CD4-positive, alpha-beta memory T cell (primary cell): ENCODE measurements around the gene CRAMP1. TPM values are rescaled to one million over a fixed set of nuclear protein-coding genes. Genes with fewer than 3 reads are reported as not detected.

Experiments used
- CTCF ChIA-PET: fragments of 350-600 bp; sonication (Branson Sonifier 250); formaldehyde crosslinking; loops from one replicate; lab custom pipeline; 2021; ENCODE audit warnings: inconsistent platforms; ENCODE audit not compliant: partially characterized antibody; lab: Charles Lee
- POLR2A ChIA-PET: fragments of 350-600 bp; sonication (Branson Sonifier 250); formaldehyde crosslinking; loops from one replicate; lab custom pipeline; 2021; ENCODE audit not compliant: partially characterized antibody; lab: Charles Lee
- DNase-seq, 5 donors: peaks; one replicate each; pipeline versions ENCODE4 v3.0.0 to v3.0.0-alpha.2; 2020 to 2022; ENCODE audit warnings: mixed read lengths in 1 of 5
- H3K27ac ChIP-seq: one replicate; pipeline ENCODE4 v1.7.0; 2013; ENCODE audit warnings: low read depth, low read length
- H3K27me3 ChIP-seq: 2 replicates; pipeline ENCODE4 v1.7.0; 2013; ENCODE audit warnings: mild to moderate bottlenecking, low read length, moderate library complexity; ENCODE audit not compliant: insufficient read depth
- H3K36me3 ChIP-seq: 2 replicates; pipeline ENCODE4 v1.7.0; 2013; ENCODE audit warnings: mild to moderate bottlenecking, low read length, moderate library complexity; ENCODE audit not compliant: insufficient read depth
- H3K4me1 ChIP-seq: 2 replicates; pipeline ENCODE4 v1.7.0; 2013; ENCODE audit warnings: mild to moderate bottlenecking, low read length, moderate library complexity; ENCODE audit not compliant: insufficient read depth
- H3K4me3 ChIP-seq, 2 donors: one replicate each; pipeline ENCODE4 v1.7.0; 2013; ENCODE audit warnings: low read length in 2 of 2, mild to moderate bottlenecking in 1 of 2
- H3K9me3 ChIP-seq, 2 donors: one replicate each; pipeline ENCODE4 v1.7.0; 2013; ENCODE audit warnings: low read length in 2 of 2, control low read depth in 1 of 2; ENCODE audit not compliant: control insufficient read depth in 1 of 2
- H3K27ac Mint-ChIP-seq, 7 donors: one replicate each; pipeline ENCODE4 v1.8.0; 2020 to 2021; ENCODE audit warnings: mixed read lengths in 7 of 7, mild to moderate bottlenecking in 6 of 7, inconsistent platforms in 3 of 7, moderate library complexity in 3 of 7
- H3K27me3 Mint-ChIP-seq, 2 donors: one replicate each; pipeline ENCODE4 v1.8.0; 2020 to 2021; ENCODE audit warnings: mixed read lengths in 2 of 2
- H3K36me3 Mint-ChIP-seq, 2 donors: one replicate each; pipeline ENCODE4 v1.8.0; 2020 to 2021; ENCODE audit warnings: mixed read lengths in 2 of 2, inconsistent platforms in 1 of 2, mild to moderate bottlenecking in 1 of 2
- H3K4me1 Mint-ChIP-seq, 4 donors: one replicate each; pipeline ENCODE4 v1.8.0; 2020 to 2021; ENCODE audit warnings: mixed read lengths in 4 of 4, mild to moderate bottlenecking in 1 of 4
- H3K4me3 Mint-ChIP-seq, 8 donors: one replicate each; pipeline ENCODE4 v1.8.0; 2020 to 2021; ENCODE audit warnings: mixed read lengths in 8 of 8, mild to moderate bottlenecking in 7 of 8, moderate library complexity in 6 of 8, inconsistent platforms in 3 of 8
- H3K9me3 Mint-ChIP-seq, 8 donors: one replicate each; pipeline ENCODE4 v1.8.0; 2020 to 2021; ENCODE audit warnings: mixed read lengths in 8 of 8, mild to moderate bottlenecking in 5 of 8, inconsistent platforms in 3 of 8, moderate library complexity in 1 of 8
- intact Hi-C: fragments of 100-400 bp; cut with micrococcal nuclease; formaldehyde crosslinking; loops from one replicate; pipeline ENCODE4 v1.15.1; 2023
- polyA plus RNA-seq, 2 donors: library from polyadenylated mRNA; unstranded; fragments of 300-500 nt; fragmentation: Illumina TruSeq; gene quantifications; one replicate each; pipeline ENCODE4 v1.2.3, GENCODE V29; 2021
- total RNA-seq, 2 experiments: library from RNA; stranded (reverse); gene quantifications; one replicate each; pipeline ENCODE4 v1.2.3, GENCODE V29; 2021

Gene CRAMP1
- total and polyA plus RNA-seq, 4 experiments from 2014 or later = 0.55 to 33.8 (median 16.2) TPM

- no peak overlapping the region for H3K27ac Mint-ChIP-seq
- intact Hi-C loops = loop anchor here (5.0 kb wide), 1 partner anchor 76 kb away; no protein-coding TSS in a partner anchor
Observed at GRCh38 chr16:1666316-1666715, 54.2 kb downstream of the CRAMP1 start.

GRCh38 chr16:1667271-1667670 is 55.1 kb downstream of the CRAMP1 start:
- no peak for DNase-seq
- intact Hi-C loops = loop anchor here (5.0 kb wide), 1 partner anchor 75 kb away; no protein-coding TSS in a partner anchor
- Mint-ChIP-seq H3K4me3 (no peak overlapping the region), H3K36me3 (peaks cover 48 to 75% of the 10 kb centered on the region in 2 donors), H3K4me1 (no peaks in the 10 kb centered on the region), H3K27me3 (no peaks in the 10 kb centered on the region), H3K27ac (no peak overlapping the region), H3K9me3 (no peaks in the 10 kb centered on the region)
- POLR2A ChIA-PET = interaction anchor here (1.9 kb wide), 1 partner anchor 10 kb away, joined by 7 read pairs; the partner anchor contains the start of gene JPT2
- Histone ChIP-seq H3K4me1 (no peaks in the 10 kb centered on the region), H3K27ac (no peak overlapping the region), H3K4me3 (no peak overlapping the region), H3K9me3 (no peaks in the 10 kb centered on the region), H3K27me3 (no peaks in the 10 kb centered on the region), H3K36me3 (peaks cover 63% of the 10 kb centered on the region)
- CTCF ChIA-PET = no interaction called here

More at GRCh38 chr16:1666316-1666715, 54.2 kb downstream of the CRAMP1 start:
- ChIA-PET POLR2A (no interaction called here), CTCF (no interaction called here)
- Histone ChIP-seq H3K4me3 (no peak overlapping the region), H3K4me1 (no peaks in the 10 kb centered on the region), H3K27me3 (no peaks in the 10 kb centered on the region), H3K36me3 (peaks cover 64% of the 10 kb centered on the region), H3K9me3 (no peaks in the 10 kb centered on the region), H3K27ac (no peak overlapping the region)
- DNase-seq = no peak
- peaks cover 45 to 74% of the 10 kb centered on the region in 2 donors for H3K36me3 Mint-ChIP-seq
- H3K4me1 Mint-ChIP-seq = no peaks in the 10 kb centered on the region
- no peaks in the 10 kb centered on the region for H3K27me3 Mint-ChIP-seq
- H3K9me3 Mint-ChIP-seq = no peaks in the 10 kb centered on the region
- H3K4me3 Mint-ChIP-seq = no peak overlapping the region

GRCh38 chr16:1667916-1668315 is 55.8 kb downstream of the CRAMP1 start:
- Histone ChIP-seq H3K27ac (no peak overlapping the region), H3K9me3 (no peaks in the 10 kb centered on the region), H3K36me3 (peaks cover 56% of the 10 kb centered on the region), H3K4me1 (no peaks in the 10 kb centered on the region), H3K27me3 (no peaks in the 10 kb centered on the region), H3K4me3 (no peak overlapping the region)
- ChIA-PET POLR2A (interaction anchor here (1.9 kb wide), 1 partner anchor 10 kb away, joined by 7 read pairs; the partner anchor contains the start of gene JPT2), CTCF (no interaction called here)
- Mint-ChIP-seq H3K27me3 (no peaks in the 10 kb centered on the region), H3K9me3 (no peaks in the 10 kb centered on the region), H3K4me3 (no peak overlapping the region), H3K4me1 (peaks cover 0 to under 1% (median 0%) of the 10 kb centered on the region in 4 donors), H3K36me3 (peaks cover 48 to 77% of the 10 kb centered on the region in 2 donors), H3K27ac (peak overlapping the region in 1 of 7 donors; percentile 42)
- DNase-seq = no peak
- intact Hi-C loops = loop anchor here (5.0 kb wide), 1 partner anchor 74 kb away; no protein-coding TSS in a partner anchor

GRCh38 chr16:1668612-1669319 is 56.6 kb downstream of the CRAMP1 start:
- intact Hi-C loops = loop anchor here (5.0 kb wide), 1 partner anchor 74 kb away; no protein-coding TSS in a partner anchor

GRCh38 chr16:1669698-1670097 is 57.5 kb downstream of the CRAMP1 start:
- Mint-ChIP-seq H3K27ac (no peak overlapping the region), H3K27me3 (no peaks in the 10 kb centered on the region), H3K4me3 (no peak overlapping the region), H3K36me3 (peaks cover 43 to 79% of the 10 kb centered on the region in 2 donors), H3K9me3 (no peaks in the 10 kb centered on the region), H3K4me1 (peaks cover 0 to 3% (median under 1%) of the 10 kb centered on the region in 4 donors)
- Histone ChIP-seq H3K36me3 (peaks cover 63% of the 10 kb centered on the region), H3K27me3 (no peaks in the 10 kb centered on the region), H3K4me1 (no peaks in the 10 kb centered on the region), H3K4me3 (no peak overlapping the region), H3K27ac (no peak overlapping the region), H3K9me3 (no peaks in the 10 kb centered on the region)
- ChIA-PET CTCF (no interaction called here), POLR2A (no interaction called here)
- no peak for DNase-seq
- intact Hi-C loops = loop anchor here (5.0 kb wide), 1 partner anchor 73 kb away; no protein-coding TSS in a partner anchor

More at GRCh38 chr16:1668612-1669319, 56.6 kb downstream of the CRAMP1 start:
- Histone ChIP-seq H3K4me3 (no peak overlapping the region), H3K9me3 (no peaks in the 10 kb centered on the region), H3K4me1 (no peaks in the 10 kb centered on the region), H3K27ac (no peak overlapping the region), H3K36me3 (peaks cover 55% of the 10 kb centered on the region), H3K27me3 (no peaks in the 10 kb centered on the region)
- POLR2A ChIA-PET = interaction anchor here (1.9 kb wide), 1 partner anchor 9 kb away, joined by 7 read pairs; the partner anchor contains the start of gene JPT2
- CTCF ChIA-PET = no interaction called here
- Mint-ChIP-seq H3K4me1 (peaks cover 0 to 3% (median under 1%) of the 10 kb centered on the region in 4 donors), H3K9me3 (no peaks in the 10 kb centered on the region), H3K27me3 (no peaks in the 10 kb centered on the region), H3K4me3 (no peak overlapping the region), H3K27ac (no peak overlapping the region), H3K36me3 (peaks cover 47 to 77% of the 10 kb centered on the region in 2 donors)
- no peak for DNase-seq

GRCh38 chr16:1670371-1670770 is 58.2 kb downstream of the CRAMP1 start:
- no peak overlapping the region for H3K27ac Mint-ChIP-seq
- POLR2A ChIA-PET = no interaction called here

GRCh38 chr16:1670866-1671265 is 58.7 kb downstream of the CRAMP1 start:
- H3K27ac ChIP-seq = no peak overlapping the region
- H3K27me3 ChIP-seq = no peaks in the 10 kb centered on the region
- Mint-ChIP-seq H3K36me3 (peaks cover 37 to 81% of the 10 kb centered on the region in 2 donors), H3K4me3 (no peak overlapping the region), H3K9me3 (no peaks in the 10 kb centered on the region), H3K27ac (no peak overlapping the region), H3K27me3 (no peaks in the 10 kb centered on the region), H3K4me1 (peaks cover 0 to 3% (median under 1%) of the 10 kb centered on the region in 4 donors)
- ChIA-PET POLR2A (no interaction called here), CTCF (no interaction called here)
- no peaks in the 10 kb centered on the region for H3K9me3 ChIP-seq
- no peak overlapping the region for H3K4me3 ChIP-seq
- H3K36me3 ChIP-seq = peaks cover 65% of the 10 kb centered on the region
- intact Hi-C loops = no loop called here
- no peaks in the 10 kb centered on the region for H3K4me1 ChIP-seq
- no peak for DNase-seq

More at GRCh38 chr16:1670371-1670770, 58.2 kb downstream of the CRAMP1 start:
- no peaks in the 10 kb centered on the region for H3K9me3 ChIP-seq
- CTCF ChIA-PET = no interaction called here
- no peaks in the 10 kb centered on the region for H3K27me3 ChIP-seq
- H3K4me1 Mint-ChIP-seq = peaks cover 0 to 3% (median under 1%) of the 10 kb centered on the region in 4 donors
- H3K4me3 ChIP-seq = no peak overlapping the region
- peaks cover 65% of the 10 kb centered on the region for H3K36me3 ChIP-seq
- no peak for DNase-seq
- no peak overlapping the region for H3K27ac ChIP-seq
- H3K27me3 Mint-ChIP-seq = no peaks in the 10 kb centered on the region
- no peaks in the 10 kb centered on the region for H3K9me3 Mint-ChIP-seq
- no peaks in the 10 kb centered on the region for H3K4me1 ChIP-seq
- H3K4me3 Mint-ChIP-seq = no peak overlapping the region
- intact Hi-C loops = no loop called here
- peaks cover 39 to 79% of the 10 kb centered on the region in 2 donors for H3K36me3 Mint-ChIP-seq
